SU-DHL-6 (cell line): ENCODE results near the gene SPP1.

Experiments used
- H2AFZ ChIP-seq: fragments of 200-600 bp; sonication (generic); 2 replicates; pipeline ENCODE4 v1.6.1; 2014; ENCODE audit warnings: low read depth, mild to moderate bottlenecking, moderate library complexity, mixed read lengths, antibody characterized with exemption, low read length; ENCODE audit not compliant: severe bottlenecking
- H3F3A ChIP-seq: fragments of 200-600 bp; shearing (Covaris generic); 2 replicates; pipeline ENCODE4 v1.6.0; 2016; ENCODE audit warnings: antibody characterized with exemption, mild to moderate bottlenecking; ENCODE audit not compliant: insufficient read depth
- H3K27ac ChIP-seq: fragments of 200-600 bp; sonication (generic); 2 replicates; pipeline ENCODE4 v1.5.1; 2016; ENCODE audit warnings: low read depth, mild to moderate bottlenecking, low read length, moderate library complexity, mixed read lengths
- H3K27me3 ChIP-seq: fragments of 200-600 bp; sonication (generic), shearing (Covaris generic); 2 replicates; pipeline ENCODE4 v1.6.0; 2014; ENCODE audit warnings: mild to moderate bottlenecking, low read length
- H3K36me3 ChIP-seq: fragments of 200-600 bp; sonication (generic); 2 replicates; pipeline ENCODE4 v1.6.1; 2014; ENCODE audit warnings: mild to moderate bottlenecking, low read length, mixed read lengths
- H3K4me2 ChIP-seq: fragments of 300-600, 200-600 bp; shearing (Covaris generic), sonication (generic); 2 replicates; pipeline ENCODE4 v1.6.0; 2014; ENCODE audit warnings: low read length, low read depth, mild to moderate bottlenecking; ENCODE audit not compliant: poor library complexity, severe bottlenecking
- H3K4me3 ChIP-seq: fragments of 200-600 bp; sonication (generic); 2 replicates; pipeline ENCODE4 v1.5.1; 2014; ENCODE audit warnings: antibody characterized with exemption, low read length, mild to moderate bottlenecking, mixed read lengths; ENCODE audit not compliant: insufficient read depth, poor library complexity, severe bottlenecking
- H3K79me2 ChIP-seq: fragments of 200-600 bp; sonication (generic); 2 replicates; pipeline ENCODE4 v1.6.1; 2014; ENCODE audit warnings: mild to moderate bottlenecking, low read length, moderate library complexity; ENCODE audit not compliant: insufficient read depth
- H3K9ac ChIP-seq: fragments of 200-600 bp; sonication (generic); 2 replicates; pipeline ENCODE4 v1.7.0; 2014; ENCODE audit warnings: mild to moderate bottlenecking, low read length
- H3K9me2 ChIP-seq: fragments of 200-600 bp; sonication (generic); replicated peaks from 2 replicates; pipeline ENCODE4 v1.6.1; 2014; ENCODE audit warnings: low read length; ENCODE audit not compliant: insufficient read depth
- H3K9me3 ChIP-seq: fragments of 200-600 bp; sonication (generic); 2 replicates; pipeline ENCODE4 v1.6.1; 2014; ENCODE audit warnings: low read length, mixed read lengths; ENCODE audit not compliant: insufficient read depth
- H4K20me1 ChIP-seq: fragments of 200-600 bp; sonication (generic); 2 replicates; pipeline ENCODE4 v1.6.1; 2014; ENCODE audit warnings: low read depth, mild to moderate bottlenecking, antibody characterized with exemption, low read length, moderate library complexity, mixed read lengths
- EZH2phosphoT487 ChIP-seq: fragments of 200-600 bp; sonication (generic), shearing (Covaris generic); conservative IDR thresholded peaks from 2 replicates; pipeline ENCODE4 v1.6.1; 2018; ENCODE audit warnings: mild to moderate bottlenecking, antibody characterized with exemption, low read length, moderate library complexity, mixed read lengths
- TF ChIP-seq, protein P1 (sequence below): fragments of 200-600 bp; sonication (generic); IDR thresholded peaks from one replicate; pipeline ENCODE4 v1.5.1; 2017; ENCODE audit warnings: antibody characterized with exemption, mild to moderate bottlenecking, low read length, moderate library complexity; ENCODE audit not compliant: insufficient read depth, poor library complexity, severe bottlenecking

SPP1 gene

DNA sequence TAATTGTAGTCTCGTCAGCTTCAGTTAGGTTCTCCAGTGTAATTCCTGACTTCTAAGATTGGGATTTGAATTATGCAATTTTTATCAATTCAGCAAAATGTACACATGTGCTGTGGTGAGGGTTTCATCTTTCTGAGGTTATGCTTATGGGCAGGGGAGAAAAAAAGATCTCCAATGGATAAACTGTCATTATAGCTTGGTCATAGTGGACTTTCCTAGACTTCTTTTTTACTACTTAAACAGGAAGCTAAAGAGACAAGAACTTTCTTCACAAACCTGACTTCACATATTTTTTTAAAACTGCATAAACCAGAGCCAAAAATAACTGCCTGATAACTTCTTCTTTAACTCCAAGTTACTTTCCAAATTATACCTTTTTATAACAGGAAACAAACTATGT lies 21.7 kb upstream of the SPP1 start:
- Histone ChIP-seq H3F3A (no peaks in the 10 kb centered on the region), H3K79me2 (no peaks in the 10 kb centered on the region), H2AFZ (no peak overlapping the region), H3K9me3 (no peaks in the 10 kb centered on the region), H3K27me3 (no peaks in the 10 kb centered on the region), H3K9ac (no peak overlapping the region), H3K9me2 (no peaks in the 10 kb centered on the region), H3K36me3 (no peaks in the 10 kb centered on the region), H3K4me3 (no peak overlapping the region), H3K27ac (no peak overlapping the region), H3K4me2 (no peak overlapping the region), H4K20me1 (no peaks in the 10 kb centered on the region)
- TF ChIP-seq, protein P1, sequence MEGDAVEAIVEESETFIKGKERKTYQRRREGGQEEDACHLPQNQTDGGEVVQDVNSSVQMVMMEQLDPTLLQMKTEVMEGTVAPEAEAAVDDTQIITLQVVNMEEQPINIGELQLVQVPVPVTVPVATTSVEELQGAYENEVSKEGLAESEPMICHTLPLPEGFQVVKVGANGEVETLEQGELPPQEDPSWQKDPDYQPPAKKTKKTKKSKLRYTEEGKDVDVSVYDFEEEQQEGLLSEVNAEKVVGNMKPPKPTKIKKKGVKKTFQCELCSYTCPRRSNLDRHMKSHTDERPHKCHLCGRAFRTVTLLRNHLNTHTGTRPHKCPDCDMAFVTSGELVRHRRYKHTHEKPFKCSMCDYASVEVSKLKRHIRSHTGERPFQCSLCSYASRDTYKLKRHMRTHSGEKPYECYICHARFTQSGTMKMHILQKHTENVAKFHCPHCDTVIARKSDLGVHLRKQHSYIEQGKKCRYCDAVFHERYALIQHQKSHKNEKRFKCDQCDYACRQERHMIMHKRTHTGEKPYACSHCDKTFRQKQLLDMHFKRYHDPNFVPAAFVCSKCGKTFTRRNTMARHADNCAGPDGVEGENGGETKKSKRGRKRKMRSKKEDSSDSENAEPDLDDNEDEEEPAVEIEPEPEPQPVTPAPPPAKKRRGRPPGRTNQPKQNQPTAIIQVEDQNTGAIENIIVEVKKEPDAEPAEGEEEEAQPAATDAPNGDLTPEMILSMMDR: no peak
- no peak for TF ChIP-seq EZH2phosphoT487

DNA sequence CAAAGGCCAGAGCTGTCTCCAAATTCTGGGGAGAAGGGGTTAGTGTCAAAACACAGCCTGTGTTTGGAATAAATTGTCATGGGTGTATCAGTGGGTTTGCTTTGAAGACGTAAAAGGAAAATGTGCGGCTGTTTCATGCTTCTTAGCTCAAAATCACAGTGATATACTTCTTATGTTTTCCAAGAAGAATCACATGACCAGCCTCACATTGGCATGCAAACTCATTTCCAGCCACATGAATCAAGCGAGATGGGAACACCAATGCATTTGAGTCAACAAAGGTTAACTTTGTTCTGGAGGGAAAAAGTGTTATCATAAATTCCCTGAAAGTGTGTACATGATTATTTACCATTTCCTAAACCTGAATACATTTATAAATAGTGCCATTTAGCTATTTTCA lies 19.0 kb upstream of the SPP1 start:
- Histone ChIP-seq H3K4me3 (no peak overlapping the region), H3K9me3 (no peaks in the 10 kb centered on the region), H2AFZ (no peak overlapping the region), H3K9ac (no peak overlapping the region), H3K79me2 (no peaks in the 10 kb centered on the region), H3K27me3 (no peaks in the 10 kb centered on the region), H3K4me2 (no peak overlapping the region), H3K27ac (no peak overlapping the region), H4K20me1 (no peaks in the 10 kb centered on the region), H3K9me2 (no peaks in the 10 kb centered on the region), H3F3A (no peaks in the 10 kb centered on the region), H3K36me3 (no peaks in the 10 kb centered on the region)
- TF ChIP-seq EZH2phosphoT487: no peak
- TF ChIP-seq, protein P1: no peak

DNA sequence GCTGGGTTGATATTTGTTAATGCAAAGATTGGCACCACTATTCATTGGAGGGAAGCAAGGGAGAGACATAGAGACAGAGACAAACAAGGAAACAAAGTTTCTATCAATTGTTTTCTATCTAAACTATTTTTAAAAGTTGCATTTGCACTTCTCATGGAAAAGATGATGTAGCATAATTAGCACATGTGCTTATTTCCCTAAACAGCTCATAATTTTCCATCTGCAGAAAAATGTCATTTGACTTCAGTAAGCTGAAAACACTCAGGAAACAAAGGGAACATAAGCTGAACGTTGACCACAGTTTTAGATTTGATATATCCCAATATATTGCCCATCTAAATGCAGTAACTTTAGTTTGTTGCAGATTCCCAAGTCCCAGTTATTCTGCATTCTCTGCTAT lies 18.5 kb upstream of the SPP1 start:
- Histone ChIP-seq H3K27me3 (no peaks in the 10 kb centered on the region), H3K9me2 (no peaks in the 10 kb centered on the region), H3F3A (no peaks in the 10 kb centered on the region), H3K4me3 (no peak overlapping the region), H3K9ac (no peak overlapping the region), H4K20me1 (no peaks in the 10 kb centered on the region), H2AFZ (no peak overlapping the region), H3K79me2 (no peaks in the 10 kb centered on the region), H3K9me3 (no peaks in the 10 kb centered on the region), H3K36me3 (no peaks in the 10 kb centered on the region), H3K4me2 (no peak overlapping the region), H3K27ac (no peak overlapping the region)
- TF ChIP-seq, protein P1: no peak
- TF ChIP-seq EZH2phosphoT487: no peak

DNA sequence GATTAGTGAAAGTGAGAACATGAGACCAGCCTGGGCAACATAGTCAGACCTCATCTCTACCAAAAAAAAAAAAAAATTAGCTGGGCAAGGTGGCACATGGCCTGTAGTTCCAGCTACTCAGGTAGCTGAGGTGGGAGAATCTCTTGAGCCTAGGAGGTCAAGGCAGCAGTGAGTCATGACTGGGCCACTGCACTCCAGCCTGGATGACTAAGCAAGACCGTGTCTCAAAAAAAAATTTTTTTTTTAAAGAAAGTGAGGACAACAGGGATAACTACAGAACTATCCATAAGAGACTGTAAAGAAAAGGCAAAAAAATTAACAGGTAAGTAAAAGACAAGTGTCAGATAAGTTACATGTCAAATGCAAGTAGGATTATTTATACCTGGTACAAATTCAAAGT lies 13.5 kb upstream of the SPP1 start:
- Histone ChIP-seq H2AFZ (no peak overlapping the region), H4K20me1 (no peaks in the 10 kb centered on the region), H3F3A (no peaks in the 10 kb centered on the region)

More for the DNA sequence above, 13.5 kb upstream of the SPP1 start:
- Histone ChIP-seq H3K4me2 (no peak overlapping the region), H3K79me2 (no peaks in the 10 kb centered on the region), H3K9ac (no peak overlapping the region), H3K9me3 (no peaks in the 10 kb centered on the region), H3K36me3 (no peaks in the 10 kb centered on the region), H3K27me3 (no peaks in the 10 kb centered on the region), H3K27ac (no peak overlapping the region), H3K4me3 (no peak overlapping the region), H3K9me2 (no peaks in the 10 kb centered on the region)
- no peak for TF ChIP-seq EZH2phosphoT487
- TF ChIP-seq, protein P1: no peak
